PC-9 (cell line): ENCODE results near the gene XPO1.

Experiments used
- CTCF ChIP-seq: fragments of 200-600 bp; sonication (generic); conservative IDR thresholded peaks from 2 replicates; pipeline ENCODE4 v1.6.1; 2017; ENCODE audit warnings: mixed run types, antibody characterized with exemption, mild to moderate bottlenecking, moderate library complexity
- EZH2 ChIP-seq: fragments of 200-600 bp; sonication (generic); IDR thresholded peaks from 2 replicates; pipeline ENCODE4 v1.8.0; 2017; ENCODE audit warnings: antibody characterized with exemption, low read depth

DNA sequence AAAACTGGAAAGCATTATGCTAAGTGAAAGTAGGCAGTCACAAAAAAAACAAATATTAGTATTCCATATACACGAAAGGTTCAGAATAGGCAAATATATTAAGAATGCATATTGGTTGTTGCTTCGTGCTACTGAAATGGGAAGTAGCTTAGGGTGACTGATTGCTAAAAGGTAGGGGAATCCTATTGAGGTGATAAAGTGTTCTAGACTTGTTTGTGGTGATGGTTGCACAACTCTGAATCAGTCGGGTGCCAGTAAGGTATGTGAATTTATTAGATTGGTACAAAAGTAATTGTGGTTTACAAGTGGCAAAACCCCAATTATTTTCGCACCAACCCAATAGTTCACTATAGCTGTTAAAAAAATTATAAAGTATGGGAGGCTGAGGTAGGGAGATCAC, 88.0 kb downstream of the XPO1 start:
- TF ChIP-seq CTCF (no peak), EZH2 (no peak)
